Vagina (tissue), 2 donors: ENCODE data around the gene LAMA2.

Experiments used
- POLR2AphosphoS5 ChIP-seq, 2 donors: sonication (generic); formaldehyde crosslinking; IDR thresholded peaks; one replicate each; pipeline ENCODE4 v1.9.0; 2017; ENCODE audit warnings: antibody characterized with exemption in 2 of 2, mild to moderate bottlenecking in 2 of 2, low read depth in 1 of 2; ENCODE audit not compliant: insufficient read depth in 1 of 2
- TF ChIP-seq, protein P1 (sequence below), 3 experiments: fragments of 450-650 bp in 2 of 3; fragments of 200-600 bp in 1 of 3; sonication (generic) in 1 of 3; IDR thresholded peaks; one replicate each; pipeline ENCODE4 v1.5.1; 2017 to 2019; ENCODE audit warnings: antibody characterized with exemption in 3 of 3, mild to moderate bottlenecking in 2 of 3, moderate library complexity in 2 of 3

DNA sequence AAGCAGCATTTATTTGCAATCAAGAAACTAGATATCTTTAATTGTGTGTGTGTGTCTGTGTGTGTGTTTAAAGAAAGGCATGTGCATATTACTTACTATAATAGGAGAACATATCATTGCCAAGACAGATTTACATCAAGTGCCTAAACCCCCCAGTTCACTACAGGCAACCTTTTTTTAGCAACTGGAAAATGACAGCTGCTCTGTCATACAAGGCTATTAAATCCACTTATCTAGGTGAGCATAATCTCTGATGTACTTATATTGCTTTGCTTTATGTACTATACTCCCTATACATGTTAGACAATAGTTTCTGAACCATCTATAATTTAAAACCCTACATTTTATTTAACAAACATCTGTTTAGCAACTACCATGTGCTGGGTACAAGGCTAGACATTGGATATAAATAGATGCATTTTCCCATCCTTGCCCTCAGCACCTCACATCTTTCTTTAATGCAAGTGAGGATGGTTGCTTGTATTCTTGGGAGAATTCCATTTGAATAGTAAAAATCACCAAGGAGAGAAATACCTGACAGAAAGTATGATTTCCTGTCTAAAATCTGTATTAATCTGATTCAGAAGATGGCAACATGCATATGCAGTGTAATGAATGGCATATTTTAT is 398.3 kb downstream of the LAMA2 start:
- no peak for TF ChIP-seq POLR2AphosphoS5 (IDR thresholded peaks at IDR 0.05; ENCODE audit: insufficient read depth in 1 of 2, low read depth in 1 of 2)
- TF ChIP-seq, protein P1, sequence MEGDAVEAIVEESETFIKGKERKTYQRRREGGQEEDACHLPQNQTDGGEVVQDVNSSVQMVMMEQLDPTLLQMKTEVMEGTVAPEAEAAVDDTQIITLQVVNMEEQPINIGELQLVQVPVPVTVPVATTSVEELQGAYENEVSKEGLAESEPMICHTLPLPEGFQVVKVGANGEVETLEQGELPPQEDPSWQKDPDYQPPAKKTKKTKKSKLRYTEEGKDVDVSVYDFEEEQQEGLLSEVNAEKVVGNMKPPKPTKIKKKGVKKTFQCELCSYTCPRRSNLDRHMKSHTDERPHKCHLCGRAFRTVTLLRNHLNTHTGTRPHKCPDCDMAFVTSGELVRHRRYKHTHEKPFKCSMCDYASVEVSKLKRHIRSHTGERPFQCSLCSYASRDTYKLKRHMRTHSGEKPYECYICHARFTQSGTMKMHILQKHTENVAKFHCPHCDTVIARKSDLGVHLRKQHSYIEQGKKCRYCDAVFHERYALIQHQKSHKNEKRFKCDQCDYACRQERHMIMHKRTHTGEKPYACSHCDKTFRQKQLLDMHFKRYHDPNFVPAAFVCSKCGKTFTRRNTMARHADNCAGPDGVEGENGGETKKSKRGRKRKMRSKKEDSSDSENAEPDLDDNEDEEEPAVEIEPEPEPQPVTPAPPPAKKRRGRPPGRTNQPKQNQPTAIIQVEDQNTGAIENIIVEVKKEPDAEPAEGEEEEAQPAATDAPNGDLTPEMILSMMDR (IDR thresholded peaks at IDR 0.05) = no peak
